HG02852 (cell line): ENCODE data around the gene SIGLEC10.
"Not testable (repeated sequence)": the region's sequence is repeated elsewhere in the genome, so short reads cannot be mapped to it uniquely, and the experiment has no call there.

Source experiments
- ATAC-seq: cut with Tn5 transposase; IDR thresholded peaks from one replicate; pipeline ENCODE4 v1.9.1; 2021; ENCODE audit warnings: mild to moderate bottlenecking, moderate library complexity; ENCODE audit not compliant: unreplicated experiment

SIGLEC10 gene

DNA sequence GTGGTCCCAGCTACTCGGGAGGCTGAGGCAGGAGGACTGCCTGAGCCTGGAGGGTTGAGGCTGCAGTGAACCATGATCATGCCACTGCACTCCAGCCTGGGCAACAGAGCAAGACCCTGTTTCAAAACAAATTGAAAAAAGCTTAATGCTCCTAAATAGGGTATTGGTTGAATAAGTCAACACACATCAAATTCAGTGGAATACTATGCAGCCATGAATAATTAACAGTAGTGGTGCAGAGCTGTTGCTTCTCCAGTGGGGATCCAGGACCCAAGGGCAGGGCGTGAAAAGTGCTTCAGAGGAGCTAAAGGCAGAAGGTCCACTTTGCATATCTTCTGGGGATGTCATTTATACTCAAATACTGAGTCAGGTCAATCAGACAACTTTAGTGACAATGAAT lies 22.6 kb upstream of the SIGLEC10 start:
- ATAC-seq: no peak

GRCh38 chr19:51439021-51439465 lies 21.6 kb upstream of the SIGLEC10 start:
- ATAC-seq: no peak

- no peak for ATAC-seq
Observed at GRCh38 chr19:51434456-51434855, 17.0 kb upstream of the SIGLEC10 start.

DNA sequence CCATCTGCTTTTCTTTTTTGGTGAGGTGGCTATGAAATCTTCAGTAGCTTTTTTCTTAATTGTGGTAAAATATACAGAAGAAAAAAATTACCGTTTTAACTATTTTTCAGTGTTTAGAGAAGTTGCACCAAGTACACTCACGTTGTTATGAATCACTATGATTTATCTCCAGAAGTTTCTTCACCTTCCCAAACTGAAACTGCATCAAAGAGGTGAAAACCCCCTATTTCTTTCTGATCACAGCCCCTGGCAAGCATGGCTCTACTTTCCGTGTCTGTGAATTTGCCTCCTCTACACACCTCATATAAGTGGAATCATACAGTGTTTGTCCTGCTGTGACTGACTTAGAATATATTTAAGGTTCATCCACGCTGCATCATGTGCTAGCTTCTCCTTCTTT lies 15.6 kb upstream of the SIGLEC10 start:
- ATAC-seq: no peak

- no peak for ATAC-seq
Observed at GRCh38 chr19:51431124-51431523, 13.7 kb upstream of the SIGLEC10 start.

- no peak for ATAC-seq
Observed at GRCh38 chr19:51430221-51430620, 12.8 kb upstream of the SIGLEC10 start.

- no peak for ATAC-seq
Observed at GRCh38 chr19:51427201-51427600, 9.8 kb upstream of the SIGLEC10 start.

- ATAC-seq: peak; percentile 43
Observed at GRCh38 chr19:51422053-51422448, 4.6 kb upstream of the SIGLEC10 start.

- ATAC-seq: no peak
Observed at GRCh38 chr19:51421229-51422052, 4.0 kb upstream of the SIGLEC10 start.

DNA sequence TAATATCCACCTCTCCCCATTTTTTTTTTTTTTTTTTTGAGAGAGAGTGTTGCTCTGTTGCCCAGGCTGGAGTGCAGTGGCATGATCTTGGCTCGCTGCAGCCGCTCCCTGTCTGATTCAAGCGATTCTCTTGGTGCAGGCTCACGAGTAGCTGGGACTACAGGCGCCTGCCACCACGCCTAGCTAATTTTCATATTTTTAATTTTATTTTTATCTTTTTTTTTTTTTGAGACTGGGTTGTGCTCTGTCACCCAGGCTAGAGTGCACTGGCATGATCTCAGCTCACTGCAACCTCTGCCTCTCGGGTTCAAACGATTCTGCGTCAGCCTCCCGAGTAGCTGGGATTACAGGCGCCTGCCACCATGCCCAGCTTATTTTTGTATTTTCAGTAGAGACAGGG lies 3.1 kb upstream of the SIGLEC10 start:
- ATAC-seq: not testable (repeated sequence)

DNA sequence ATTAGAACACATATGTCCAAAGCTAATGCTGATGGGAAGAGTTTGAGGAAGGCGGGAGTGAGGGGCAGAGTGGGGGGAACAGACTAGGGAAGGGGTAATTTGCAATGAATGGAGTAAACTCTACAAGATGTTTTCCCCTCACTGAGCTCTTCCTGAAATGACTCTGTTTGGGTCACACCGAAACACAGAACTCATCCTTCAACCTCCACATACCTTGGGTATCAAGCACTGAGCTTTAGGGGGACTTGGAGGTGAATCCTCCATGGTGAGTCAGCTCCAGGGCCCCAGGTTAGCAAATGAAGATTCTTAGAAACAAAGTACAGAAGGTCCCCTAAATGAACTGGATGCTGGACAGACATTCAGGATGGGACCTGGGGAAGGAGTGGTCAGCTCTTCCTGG lies 1.3 kb upstream of the SIGLEC10 start:
- no peak for ATAC-seq

DNA sequence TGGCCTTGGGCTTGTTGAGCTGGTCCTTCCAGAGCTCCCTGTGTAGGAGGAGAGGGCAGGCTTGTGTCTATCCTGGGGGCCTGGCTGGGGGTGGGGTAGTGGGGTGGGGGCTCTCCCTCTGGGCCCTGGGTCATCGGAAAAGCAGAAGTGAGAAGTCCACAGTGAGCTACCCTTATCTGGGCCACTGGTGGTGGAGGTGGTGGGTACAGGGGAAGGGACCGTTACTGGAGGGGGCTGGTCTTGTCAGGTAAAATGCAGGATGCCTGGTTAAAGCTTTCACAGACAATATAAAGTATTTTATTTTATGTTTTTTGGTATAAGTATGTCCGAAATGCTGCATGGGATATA lies 342 bp upstream of the SIGLEC10 start:
- ATAC-seq: peak; percentile 24

GRCh38 chr19:51416422-51416821 lies 1.0 kb downstream of the SIGLEC10 start:
- ATAC-seq: not testable (repeated sequence)

GRCh38 chr19:51415187-51415586 lies 2.3 kb downstream of the SIGLEC10 start:
- no peak for ATAC-seq

GRCh38 chr19:51410950-51411748 lies 6.3 kb downstream of the SIGLEC10 start:
- ATAC-seq: no peak

- ATAC-seq: no peak
Observed at GRCh38 chr19:51407511-51408131, 9.8 kb downstream of the SIGLEC10 start.

- no peak for ATAC-seq
Observed at GRCh38 chr19:51402117-51402516, 15.3 kb downstream of the SIGLEC10 start.

GRCh38 chr19:51399936-51400335 lies 17.5 kb downstream of the SIGLEC10 start:
- not testable (repeated sequence) for ATAC-seq

DNA sequence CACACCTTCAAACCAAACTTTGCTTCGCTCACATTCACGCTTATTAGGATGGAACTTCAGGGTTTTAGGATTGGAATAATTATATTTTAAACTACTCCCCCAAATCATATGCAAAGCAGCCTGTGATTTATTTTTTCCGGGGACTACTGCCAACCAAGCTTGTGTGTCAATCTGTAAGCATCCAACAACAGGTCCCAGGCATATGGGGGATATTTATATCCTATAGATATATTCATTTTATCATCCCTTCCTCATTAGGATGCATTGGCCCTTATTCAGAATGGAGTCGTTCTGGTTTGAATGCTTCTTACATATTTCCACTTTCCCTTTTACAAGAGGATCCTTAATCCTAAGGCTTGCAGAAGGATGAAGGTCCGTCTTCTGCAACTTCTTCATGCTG lies 18.2 kb downstream of the SIGLEC10 start:
- no peak for ATAC-seq

GRCh38 chr19:51398096-51398704 lies 19.2 kb downstream of the SIGLEC10 start:
- no peak for ATAC-seq

DNA sequence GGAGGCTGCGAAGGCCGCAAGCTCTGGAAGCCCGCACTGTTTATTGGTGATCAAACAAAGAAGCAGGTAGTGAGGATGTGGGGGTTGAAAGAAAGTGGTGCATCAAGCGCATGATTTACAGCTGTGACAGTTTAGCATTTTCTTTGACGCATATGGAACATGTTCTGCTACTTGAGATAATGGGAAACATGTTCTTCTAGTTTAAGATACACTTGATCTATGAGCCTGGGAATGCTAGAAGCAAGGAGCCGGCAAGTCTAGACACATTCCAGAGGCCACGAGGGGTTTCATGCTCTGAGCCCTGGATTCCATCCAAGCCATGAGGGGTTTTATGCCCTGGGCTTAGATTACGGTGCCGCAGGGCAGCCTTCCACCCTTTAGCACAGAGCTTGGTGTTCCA lies 20.0 kb downstream of the SIGLEC10 start:
- not testable (repeated sequence) for ATAC-seq
